GM12891 (cell line): ENCODE results near the gene NUDT14.

ENCODE experiments used
- POLR2A ChIP-seq: IDR thresholded peaks from 2 replicates; pipeline ENCODE4 v1.6.1; 2011; ENCODE audit warnings: low read depth, low read length, control low read depth
- POLR2AphosphoS5 ChIP-seq: IDR thresholded peaks from 2 replicates; pipeline ENCODE4 v1.6.1; 2011; ENCODE audit warnings: low read depth, low read length, control low read depth

DNA sequence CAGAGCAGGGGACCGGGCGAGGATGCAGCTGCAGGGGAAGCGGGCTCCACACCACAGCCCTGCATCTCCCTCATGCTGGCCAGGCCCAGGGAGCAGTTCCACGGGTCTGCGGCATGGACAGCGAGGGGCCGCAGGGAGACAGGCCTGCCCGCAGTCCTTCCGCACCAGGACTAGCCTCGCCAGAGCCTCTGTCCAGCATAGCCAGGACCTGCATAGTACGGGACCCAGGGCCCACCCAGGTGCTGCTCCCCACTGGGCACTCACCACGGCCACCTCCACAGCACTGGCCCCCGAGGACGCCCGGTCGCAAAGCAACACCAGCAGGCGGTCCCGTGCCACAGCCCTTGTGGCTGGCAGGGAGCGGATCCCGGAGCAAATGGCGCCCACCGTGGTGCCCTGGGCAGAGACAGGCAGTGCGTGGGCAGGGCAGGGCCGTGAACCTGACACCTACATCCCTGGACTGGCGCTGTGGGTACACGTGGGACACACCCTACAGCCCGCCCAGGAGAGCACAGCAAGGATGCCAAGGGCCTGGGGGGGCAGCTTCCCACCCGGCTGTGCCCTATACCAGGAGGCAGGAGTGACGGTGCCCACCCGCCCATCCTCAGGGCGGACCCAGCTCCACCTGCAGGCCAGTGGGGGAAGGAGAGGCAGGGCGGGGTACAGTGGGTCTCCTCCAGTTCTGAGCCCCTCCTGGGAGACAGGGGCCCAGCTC is 36.3 kb downstream of the NUDT14 start:
- TF ChIP-seq POLR2AphosphoS5 (no peak), POLR2A (no peak)
